Urothelium cell line (cell line): ENCODE results near the gene GPC5.

ENCODE experiments used
- DNase-seq: peaks from one replicate; pipeline ENCODE4 v3.0.0; 2011; ENCODE audit warnings: low spot score, mixed read lengths
- FAIRE-seq: peaks from 2 replicates; lab custom pipeline; 2011; peaks lifted over from hg19 to GRCh38; lab: Jason Lieb, UNC

The GPC5 gene

GRCh38 chr13:92768602-92769001 is 1370.2 kb downstream of the GPC5 start:
- no peak for DNase-seq
- no peak for FAIRE-seq

GRCh38 chr13:92769046-92769445 is 1370.6 kb downstream of the GPC5 start:
- FAIRE-seq, result no peak
- no peak for DNase-seq

GRCh38 chr13:92775658-92776057 is 1377.2 kb downstream of the GPC5 start:
- DNase-seq (no peak), FAIRE-seq (no peak)

GRCh38 chr13:92781965-92782690 is 1383.7 kb downstream of the GPC5 start:
- FAIRE-seq, result no peak
- DNase-seq, result no peak

- no peak for FAIRE-seq
- peak; percentile 6 for DNase-seq
Observed at GRCh38 chr13:92802776-92803175, 1404.4 kb downstream of the GPC5 start.

GRCh38 chr13:92804346-92804745 is 1405.9 kb downstream of the GPC5 start:
- no peak for FAIRE-seq

GRCh38 chr13:92804926-92805325 is 1406.5 kb downstream of the GPC5 start:
- DNase-seq, result no peak
- FAIRE-seq, result no peak

More at GRCh38 chr13:92804346-92804745, 1405.9 kb downstream of the GPC5 start:
- no peak for DNase-seq

- no peak for FAIRE-seq
- no peak for DNase-seq
Observed at GRCh38 chr13:92805766-92806165, 1407.3 kb downstream of the GPC5 start.

GRCh38 chr13:92806215-92806614 is 1407.8 kb downstream of the GPC5 start:
- FAIRE-seq, result no peak

GRCh38 chr13:92807353-92807752 is 1408.9 kb downstream of the GPC5 start:
- FAIRE-seq (no peak), DNase-seq (no peak)

More at GRCh38 chr13:92806215-92806614, 1407.8 kb downstream of the GPC5 start:
- DNase-seq, result no peak

- FAIRE-seq, result no peak
- no peak for DNase-seq
Observed at GRCh38 chr13:92807966-92808365, 1409.5 kb downstream of the GPC5 start.

- FAIRE-seq (no peak), DNase-seq (no peak)
Observed at GRCh38 chr13:92821324-92821723, 1422.9 kb downstream of the GPC5 start.

- FAIRE-seq (no peak), DNase-seq (no peak)
Observed at GRCh38 chr13:92823059-92823458, 1424.6 kb downstream of the GPC5 start.

GRCh38 chr13:92825938-92826596 is 1427.6 kb downstream of the GPC5 start:
- FAIRE-seq (no peak), DNase-seq (no peak)

GRCh38 chr13:92827503-92827902 is 1429.1 kb downstream of the GPC5 start:
- FAIRE-seq (no peak), DNase-seq (no peak)

- DNase-seq (no peak), FAIRE-seq (no peak)
Observed at GRCh38 chr13:92829930-92830329, 1431.5 kb downstream of the GPC5 start.

- DNase-seq (no peak), FAIRE-seq (no peak)
Observed at GRCh38 chr13:92830821-92831220, 1432.4 kb downstream of the GPC5 start.

- DNase-seq, result no peak
Observed at GRCh38 chr13:92833071-92833470, 1434.7 kb downstream of the GPC5 start.

GRCh38 chr13:92836171-92836570 is 1437.8 kb downstream of the GPC5 start:
- no peak for DNase-seq
- FAIRE-seq, result no peak

More at GRCh38 chr13:92833071-92833470, 1434.7 kb downstream of the GPC5 start:
- FAIRE-seq, result no peak

GRCh38 chr13:92838786-92839185 is 1440.4 kb downstream of the GPC5 start:
- no peak for FAIRE-seq

GRCh38 chr13:92842145-92842544 is 1443.7 kb downstream of the GPC5 start:
- no peak for FAIRE-seq
- DNase-seq, result peak; percentile 17

More at GRCh38 chr13:92838786-92839185, 1440.4 kb downstream of the GPC5 start:
- peak; percentile 40 for DNase-seq

GRCh38 chr13:92843549-92843948 is 1445.1 kb downstream of the GPC5 start:
- DNase-seq, result peak; percentile 35
- no peak for FAIRE-seq
